OCI-LY1 (cell line): ENCODE results near the gene CXorf66.

ENCODE experiments used
- H2AFZ ChIP-seq: fragments of 200-600 bp; sonication (generic), shearing (Covaris generic); 2 replicates; pipeline ENCODE4 v1.6.0; 2014; ENCODE audit warnings: antibody characterized with exemption, mild to moderate bottlenecking, low read length
- H3F3A ChIP-seq: fragments of 200-600 bp; sonication (generic), shearing (Covaris generic); 2 replicates; pipeline ENCODE4 v1.6.0; 2014; ENCODE audit warnings: mild to moderate bottlenecking, antibody characterized with exemption, low read length, moderate library complexity; ENCODE audit not compliant: insufficient read depth
- H3K27ac ChIP-seq: fragments of 200-600 bp; sonication (generic); 2 replicates; pipeline ENCODE4 v1.5.1; 2014; ENCODE audit warnings: low read length, mixed run types, mild to moderate bottlenecking, low read depth; ENCODE audit not compliant: poor library complexity, severe bottlenecking
- H3K27me3 ChIP-seq: fragments of 200-600 bp; sonication (generic); 2 replicates; pipeline ENCODE4 v1.6.0; 2014; ENCODE audit warnings: antibody characterized with exemption, mild to moderate bottlenecking, low read length, moderate library complexity; ENCODE audit not compliant: insufficient read depth
- H3K36me3 ChIP-seq: fragments of 200-600 bp; sonication (generic); 2 replicates; pipeline ENCODE4 v1.6.1; 2014; ENCODE audit warnings: mild to moderate bottlenecking, antibody characterized with exemption, low read length, moderate library complexity, mixed read lengths; ENCODE audit not compliant: insufficient read depth
- H3K4me1 ChIP-seq: fragments of 200-600 bp; sonication (generic); 2 replicates; pipeline ENCODE4 v1.5.1; 2014; ENCODE audit warnings: mild to moderate bottlenecking, low read length, moderate library complexity; ENCODE audit not compliant: insufficient read depth, severe bottlenecking
- H3K4me2 ChIP-seq: fragments of 200-600 bp; sonication (generic), shearing (Covaris generic); 2 replicates; pipeline ENCODE4 v1.6.1; 2014; ENCODE audit warnings: low read length
- H3K4me3 ChIP-seq: fragments of 200-600 bp; sonication (generic); 2 replicates; pipeline ENCODE4 v1.5.1; 2014; ENCODE audit warnings: low read length, low read depth, mild to moderate bottlenecking, mixed read lengths; ENCODE audit not compliant: poor library complexity, severe bottlenecking
- H3K79me2 ChIP-seq: fragments of 200-600 bp; shearing (Covaris generic); 2 replicates; pipeline ENCODE4 v1.6.1; 2016; ENCODE audit warnings: mixed run types, low read length, mixed read lengths; ENCODE audit not compliant: insufficient read depth
- H3K9ac ChIP-seq: fragments of 200-600 bp; sonication (generic), shearing (Covaris generic); 2 replicates; pipeline ENCODE4 v1.6.1; 2014; ENCODE audit warnings: mild to moderate bottlenecking, low read length, mixed read lengths
- H3K9me2 ChIP-seq: fragments of 200-600 bp; sonication (generic), shearing (Covaris generic); 2 replicates; pipeline ENCODE4 v1.6.1; 2014; ENCODE audit warnings: low read depth, mild to moderate bottlenecking, low read length, mixed read lengths
- H3K9me3 ChIP-seq: fragments of 200-600 bp; shearing (Covaris generic); 2 replicates; pipeline ENCODE4 v1.6.1; 2014; ENCODE audit warnings: low read length, mixed read lengths
- H4K20me1 ChIP-seq: fragments of 200-600 bp; sonication (generic), shearing (Covaris generic); 2 replicates; pipeline ENCODE4 v1.6.0; 2016; ENCODE audit warnings: mild to moderate bottlenecking, low read length; ENCODE audit not compliant: insufficient read depth
- EZH2 ChIP-seq: fragments of 200-600 bp; sonication (generic), shearing (Covaris generic); IDR thresholded peaks from 2 replicates; pipeline ENCODE4 v1.8.0; 2017; ENCODE audit warnings: borderline replicate concordance, mixed run types, mild to moderate bottlenecking, antibody characterized with exemption, low read length, moderate library complexity, mixed read lengths
- TF ChIP-seq, protein P1 (sequence below): fragments of 200-600 bp; sonication (generic), shearing (Covaris generic); IDR thresholded peaks from 2 replicates; pipeline ENCODE4 v1.5.1; 2017; ENCODE audit warnings: mild to moderate bottlenecking, antibody characterized with exemption, low read length, moderate library complexity, mixed read lengths

The CXorf66 gene, protein sequence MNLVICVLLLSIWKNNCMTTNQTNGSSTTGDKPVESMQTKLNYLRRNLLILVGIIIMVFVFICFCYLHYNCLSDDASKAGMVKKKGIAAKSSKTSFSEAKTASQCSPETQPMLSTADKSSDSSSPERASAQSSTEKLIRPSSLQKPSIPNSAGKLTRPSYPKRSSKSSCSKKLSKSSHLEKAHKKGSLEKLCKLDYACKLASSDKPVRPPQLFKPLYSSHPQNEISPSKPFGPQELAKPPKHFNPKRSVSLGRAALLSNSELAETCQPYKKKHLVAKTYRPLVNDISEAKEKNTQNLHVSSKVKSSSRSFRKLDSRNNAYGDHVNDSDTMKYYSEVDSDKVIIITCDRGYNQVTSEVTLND

DNA sequence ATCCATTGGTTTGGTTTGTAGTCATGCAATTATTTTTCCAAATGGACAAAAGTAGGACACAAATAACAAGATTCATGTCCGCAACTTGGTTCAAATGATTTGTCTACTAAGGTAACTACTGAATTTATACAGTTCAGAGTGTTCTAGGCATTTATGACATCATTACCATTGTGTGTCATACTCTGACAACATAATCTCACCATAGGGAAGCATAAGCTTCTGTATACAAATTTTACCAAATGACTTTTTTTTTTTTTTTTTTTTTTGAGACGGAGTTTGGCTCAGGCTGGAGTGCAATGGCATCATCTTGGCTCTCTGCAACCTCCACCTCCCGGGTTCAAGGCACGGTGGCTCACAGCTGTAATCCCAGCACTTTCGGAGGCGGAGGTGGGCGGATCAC is at the start of gene CXorf66:
Gene CXorf66 (minus strand): TSS at position 101 of the 400 bp plus-strand sequence. CDS start 25 bp downstream, at position 76.
- H3K4me2 ChIP-seq, result no peak within 1 kb of the TSS
- H3K9me2 ChIP-seq, result no peaks in the 10 kb centered on the region
- no peaks in the 10 kb centered on the region for H3K9me3 ChIP-seq
- no peak within 1 kb of the TSS for H3K9ac ChIP-seq
- no peaks in the 10 kb centered on the region for H3F3A ChIP-seq
- H3K4me3 ChIP-seq, result no peak within 1 kb of the TSS
- H3K27me3 ChIP-seq, result no peaks in the 10 kb centered on the region
- no peaks in the 10 kb centered on the region for H4K20me1 ChIP-seq
- H3K27ac ChIP-seq, result no peak within 1 kb of the TSS
- no peaks in the 10 kb centered on the region for H3K79me2 ChIP-seq
- H3K4me1 ChIP-seq, result no peaks in the 10 kb centered on the region
- TF ChIP-seq, protein P1, sequence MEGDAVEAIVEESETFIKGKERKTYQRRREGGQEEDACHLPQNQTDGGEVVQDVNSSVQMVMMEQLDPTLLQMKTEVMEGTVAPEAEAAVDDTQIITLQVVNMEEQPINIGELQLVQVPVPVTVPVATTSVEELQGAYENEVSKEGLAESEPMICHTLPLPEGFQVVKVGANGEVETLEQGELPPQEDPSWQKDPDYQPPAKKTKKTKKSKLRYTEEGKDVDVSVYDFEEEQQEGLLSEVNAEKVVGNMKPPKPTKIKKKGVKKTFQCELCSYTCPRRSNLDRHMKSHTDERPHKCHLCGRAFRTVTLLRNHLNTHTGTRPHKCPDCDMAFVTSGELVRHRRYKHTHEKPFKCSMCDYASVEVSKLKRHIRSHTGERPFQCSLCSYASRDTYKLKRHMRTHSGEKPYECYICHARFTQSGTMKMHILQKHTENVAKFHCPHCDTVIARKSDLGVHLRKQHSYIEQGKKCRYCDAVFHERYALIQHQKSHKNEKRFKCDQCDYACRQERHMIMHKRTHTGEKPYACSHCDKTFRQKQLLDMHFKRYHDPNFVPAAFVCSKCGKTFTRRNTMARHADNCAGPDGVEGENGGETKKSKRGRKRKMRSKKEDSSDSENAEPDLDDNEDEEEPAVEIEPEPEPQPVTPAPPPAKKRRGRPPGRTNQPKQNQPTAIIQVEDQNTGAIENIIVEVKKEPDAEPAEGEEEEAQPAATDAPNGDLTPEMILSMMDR, result no peak
- no peak for TF ChIP-seq EZH2
- no peaks in the 10 kb centered on the region for H3K36me3 ChIP-seq
- no peak within 1 kb of the TSS for H2AFZ ChIP-seq

DNA sequence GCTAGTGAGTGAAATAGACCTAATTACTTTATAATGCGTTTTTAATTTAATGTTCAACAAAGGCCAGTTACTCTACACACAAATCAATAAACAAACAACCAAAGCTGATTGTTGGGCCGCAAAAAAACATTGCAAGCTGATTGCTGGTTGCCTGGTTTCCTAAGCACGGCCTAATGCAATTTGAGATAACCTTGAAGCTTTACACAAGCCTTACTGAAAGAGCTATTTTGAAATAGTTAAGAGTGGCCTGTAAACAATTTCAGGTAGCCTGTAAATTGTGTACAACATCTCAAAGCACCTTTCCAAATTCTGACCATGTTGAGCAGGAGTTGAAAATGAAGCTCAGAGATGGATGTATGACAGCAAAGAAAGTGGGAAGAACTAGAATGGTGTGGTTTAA is 17.5 kb upstream of the CXorf66 start:
- H3F3A ChIP-seq, result no peaks in the 10 kb centered on the region
- H3K4me3 ChIP-seq, result no peak overlapping the region
- H3K36me3 ChIP-seq, result no peaks in the 10 kb centered on the region
- no peaks in the 10 kb centered on the region for H3K4me1 ChIP-seq
- H3K27ac ChIP-seq, result no peak overlapping the region
- H3K9me2 ChIP-seq, result no peaks in the 10 kb centered on the region
- H3K9ac ChIP-seq, result no peak overlapping the region
- no peaks in the 10 kb centered on the region for H3K27me3 ChIP-seq
- TF ChIP-seq, protein P1, result no peak
- no peak for TF ChIP-seq EZH2
- H4K20me1 ChIP-seq, result no peaks in the 10 kb centered on the region
- no peak overlapping the region for H3K4me2 ChIP-seq
- H3K9me3 ChIP-seq, result no peaks in the 10 kb centered on the region
- H3K79me2 ChIP-seq, result no peaks in the 10 kb centered on the region
- H2AFZ ChIP-seq, result no peak overlapping the region

DNA sequence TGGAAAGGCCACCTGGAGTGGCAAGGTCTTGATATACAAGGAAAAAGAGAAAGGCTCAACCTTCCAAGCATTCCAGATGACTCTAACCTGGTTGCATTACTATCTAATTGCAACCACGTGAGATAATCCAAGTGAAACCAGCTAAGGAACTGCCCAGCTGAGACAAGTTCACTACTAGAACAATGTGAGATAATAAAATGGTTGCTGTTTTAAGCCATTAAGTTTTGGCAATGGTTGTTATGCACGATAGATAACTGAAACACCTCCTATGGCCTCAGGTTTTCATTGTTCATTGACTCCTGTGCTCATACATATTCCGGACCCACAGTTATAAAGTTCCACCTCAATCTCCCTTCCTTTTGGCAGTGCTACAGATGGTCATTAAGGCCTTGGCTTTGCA is 9.2 kb upstream of the CXorf66 start:
- Histone ChIP-seq H3K4me1 (no peaks in the 10 kb centered on the region), H3K4me2 (no peak overlapping the region), H3F3A (no peaks in the 10 kb centered on the region), H4K20me1 (no peaks in the 10 kb centered on the region), H3K79me2 (no peaks in the 10 kb centered on the region), H3K9me2 (no peaks in the 10 kb centered on the region), H3K9me3 (no peaks in the 10 kb centered on the region), H2AFZ (no peak overlapping the region), H3K36me3 (no peaks in the 10 kb centered on the region), H3K4me3 (no peak overlapping the region), H3K27ac (no peak overlapping the region), H3K9ac (no peak overlapping the region), H3K27me3 (no peaks in the 10 kb centered on the region)
- no peak for TF ChIP-seq EZH2
